ENCODE measurements around the gene SCN11A. TPM values are rescaled to one million over a fixed set of nuclear protein-coding genes. Genes with fewer than 3 reads are reported as not detected.

Gene SCN11A
- polyA plus RNA-seq, 2 of the 4 experiments (the other 2 are of a cell fraction), result 0.01 TPM; not detected in 1

DNA sequence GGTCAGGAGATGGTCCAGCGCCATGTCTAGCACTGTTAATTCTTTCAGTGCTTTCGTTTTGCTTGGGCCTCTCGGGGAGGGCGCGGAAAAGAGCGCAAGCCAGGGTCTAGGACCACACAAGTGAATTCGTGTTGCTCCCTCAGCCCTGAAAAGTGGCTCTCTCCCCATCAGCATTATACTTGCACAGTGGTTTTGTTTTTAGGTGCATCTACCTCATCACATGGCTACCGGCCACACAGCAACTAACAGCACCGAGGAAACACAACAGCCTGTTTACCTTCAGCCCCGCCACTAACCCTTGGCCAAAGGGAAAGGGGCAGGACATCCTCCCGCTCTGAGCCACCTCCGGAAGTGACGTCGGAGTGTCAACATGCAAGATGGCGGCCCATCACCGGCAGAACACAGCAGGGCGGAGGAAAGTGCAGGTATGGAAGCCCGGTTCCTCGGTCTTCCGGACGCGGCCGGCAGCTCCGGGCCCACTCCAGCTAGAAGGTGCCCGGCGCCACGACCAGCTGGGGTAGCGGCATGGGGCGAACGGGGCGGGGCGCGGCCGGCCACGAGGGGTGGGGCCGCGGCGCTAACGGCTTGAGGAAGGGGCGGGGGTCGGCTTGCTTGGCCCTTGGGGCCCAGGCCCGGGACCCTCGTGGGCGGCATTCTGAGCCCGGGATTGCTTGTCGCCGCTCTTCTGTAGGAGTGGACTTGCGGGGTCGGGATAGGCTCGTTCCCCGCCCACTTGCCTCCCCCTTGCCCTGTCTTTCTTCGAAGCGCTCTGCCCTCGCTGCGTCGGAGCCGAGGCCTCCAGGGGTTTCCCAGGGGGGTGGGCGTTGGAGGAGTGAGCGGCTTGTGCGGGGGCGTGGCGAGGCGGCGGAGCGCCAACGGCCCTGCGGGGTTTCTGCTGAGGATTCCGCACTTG, at the start of gene SCN11A, which contains the start of gene WDR48 (continued):
- TF ChIP-seq ZNF302 (CRISPR knock-in tag; IDR thresholded peaks at IDR 0.05) (no peak), NPAS2 (CRISPR knock-in tag; IDR thresholded peaks at IDR 0.05; ENCODE audit: borderline replicate concordance) (no peak), MYC (IDR thresholded peaks at IDR 0.05; ENCODE audit: borderline replicate concordance, low read length) (no peak), POLR2A (IDR thresholded peaks at IDR 0.05; ENCODE audit: low read length) (peak; percentile 85), MAZ (IDR thresholded peaks at IDR 0.05; ENCODE audit: borderline replicate concordance, low read depth, low read length) (no peak), ZC3H11A (IDR thresholded peaks at IDR 0.05) (no peak), CHD2 (IDR thresholded peaks at IDR 0.05; ENCODE audit: low read length, partially characterized antibody) (no peak), EHMT2 (IDR thresholded peaks at IDR 0.05; ENCODE audit: low read depth) (0 out of 2 replicates have a peak, but pooled peaks have one; percentile 36), ESRRA (IDR thresholded peaks at IDR 0.05; ENCODE audit: borderline replicate concordance, low read length) (no peak), BHLHE40 (IDR thresholded peaks at IDR 0.05; ENCODE audit: low read depth, low read length) (no peak), CEBPB (IDR thresholded peaks at IDR 0.05) (no peak), MAFK (IDR thresholded peaks at IDR 0.05; ENCODE audit: partially characterized antibody) (no peak), CBX8 (IDR thresholded peaks at IDR 0.05) (no peak), EP300 (IDR thresholded peaks at IDR 0.05) (no peak), ZFP36 (IDR thresholded peaks at IDR 0.05; ENCODE audit: borderline replicate concordance, partially characterized antibody) (no peak), ZSCAN20 (CRISPR knock-in tag; IDR thresholded peaks at IDR 0.05) (no peak), JUNB (IDR thresholded peaks at IDR 0.05) (no peak), RFX5 (IDR thresholded peaks at IDR 0.05) (no peak), HOXB5 (CRISPR knock-in tag; IDR thresholded peaks at IDR 0.05) (no peak), SREBF2 (IDR thresholded peaks at IDR 0.05) (no peak), HDAC2 (IDR thresholded peaks at IDR 0.05) (no peak), CHD4 (IDR thresholded peaks at IDR 0.05; ENCODE audit: borderline replicate concordance) (no peak), HOXA7 (CRISPR knock-in tag; IDR thresholded peaks at IDR 0.05) (no peak), HOXB13 (CRISPR knock-in tag; IDR thresholded peaks at IDR 0.05; ENCODE audit: low read depth) (no peak)
- TF ChIP-seq, protein P1, sequence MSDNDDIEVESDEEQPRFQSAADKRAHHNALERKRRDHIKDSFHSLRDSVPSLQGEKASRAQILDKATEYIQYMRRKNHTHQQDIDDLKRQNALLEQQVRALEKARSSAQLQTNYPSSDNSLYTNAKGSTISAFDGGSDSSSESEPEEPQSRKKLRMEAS (IDR thresholded peaks at IDR 0.05), result peak; percentile 67
- TF ChIP-seq, protein P2, sequence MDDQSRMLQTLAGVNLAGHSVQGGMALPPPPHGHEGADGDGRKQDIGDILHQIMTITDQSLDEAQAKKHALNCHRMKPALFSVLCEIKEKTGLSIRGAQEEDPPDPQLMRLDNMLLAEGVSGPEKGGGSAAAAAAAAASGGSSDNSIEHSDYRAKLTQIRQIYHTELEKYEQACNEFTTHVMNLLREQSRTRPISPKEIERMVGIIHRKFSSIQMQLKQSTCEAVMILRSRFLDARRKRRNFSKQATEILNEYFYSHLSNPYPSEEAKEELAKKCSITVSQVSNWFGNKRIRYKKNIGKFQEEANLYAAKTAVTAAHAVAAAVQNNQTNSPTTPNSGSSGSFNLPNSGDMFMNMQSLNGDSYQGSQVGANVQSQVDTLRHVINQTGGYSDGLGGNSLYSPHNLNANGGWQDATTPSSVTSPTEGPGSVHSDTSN (IDR thresholded peaks at IDR 0.05), result no peak
- TF ChIP-seq, protein P3, sequence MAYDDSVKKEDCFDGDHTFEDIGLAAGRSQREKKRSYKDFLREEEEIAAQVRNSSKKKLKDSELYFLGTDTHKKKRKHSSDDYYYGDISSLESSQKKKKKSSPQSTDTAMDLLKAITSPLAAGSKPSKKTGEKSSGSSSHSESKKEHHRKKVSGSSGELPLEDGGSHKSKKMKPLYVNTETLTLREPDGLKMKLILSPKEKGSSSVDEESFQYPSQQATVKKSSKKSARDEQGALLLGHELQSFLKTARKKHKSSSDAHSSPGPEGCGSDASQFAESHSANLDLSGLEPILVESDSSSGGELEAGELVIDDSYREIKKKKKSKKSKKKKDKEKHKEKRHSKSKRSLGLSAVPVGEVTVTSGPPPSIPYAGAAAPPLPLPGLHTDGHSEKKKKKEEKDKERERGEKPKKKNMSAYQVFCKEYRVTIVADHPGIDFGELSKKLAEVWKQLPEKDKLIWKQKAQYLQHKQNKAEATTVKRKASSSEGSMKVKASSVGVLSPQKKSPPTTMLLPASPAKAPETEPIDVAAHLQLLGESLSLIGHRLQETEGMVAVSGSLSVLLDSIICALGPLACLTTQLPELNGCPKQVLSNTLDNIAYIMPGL (CRISPR knock-in tag; IDR thresholded peaks at IDR 0.05; ENCODE audit: borderline replicate concordance), result no peak
- TF ChIP-seq, protein P4, sequence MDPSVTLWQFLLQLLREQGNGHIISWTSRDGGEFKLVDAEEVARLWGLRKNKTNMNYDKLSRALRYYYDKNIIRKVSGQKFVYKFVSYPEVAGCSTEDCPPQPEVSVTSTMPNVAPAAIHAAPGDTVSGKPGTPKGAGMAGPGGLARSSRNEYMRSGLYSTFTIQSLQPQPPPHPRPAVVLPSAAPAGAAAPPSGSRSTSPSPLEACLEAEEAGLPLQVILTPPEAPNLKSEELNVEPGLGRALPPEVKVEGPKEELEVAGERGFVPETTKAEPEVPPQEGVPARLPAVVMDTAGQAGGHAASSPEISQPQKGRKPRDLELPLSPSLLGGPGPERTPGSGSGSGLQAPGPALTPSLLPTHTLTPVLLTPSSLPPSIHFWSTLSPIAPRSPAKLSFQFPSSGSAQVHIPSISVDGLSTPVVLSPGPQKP (IDR thresholded peaks at IDR 0.05; ENCODE audit: low read depth, low read length), result no peak

All from A549 (cell line).